HG03135 (cell line): ENCODE data around the gene RABGAP1.

ENCODE experiments used
- ATAC-seq: cut with Tn5 transposase; IDR thresholded peaks from one replicate; pipeline ENCODE4 v1.9.1; 2021; ENCODE audit warnings: mild to moderate bottlenecking, moderate library complexity; ENCODE audit not compliant: unreplicated experiment

The RABGAP1 gene

DNA sequence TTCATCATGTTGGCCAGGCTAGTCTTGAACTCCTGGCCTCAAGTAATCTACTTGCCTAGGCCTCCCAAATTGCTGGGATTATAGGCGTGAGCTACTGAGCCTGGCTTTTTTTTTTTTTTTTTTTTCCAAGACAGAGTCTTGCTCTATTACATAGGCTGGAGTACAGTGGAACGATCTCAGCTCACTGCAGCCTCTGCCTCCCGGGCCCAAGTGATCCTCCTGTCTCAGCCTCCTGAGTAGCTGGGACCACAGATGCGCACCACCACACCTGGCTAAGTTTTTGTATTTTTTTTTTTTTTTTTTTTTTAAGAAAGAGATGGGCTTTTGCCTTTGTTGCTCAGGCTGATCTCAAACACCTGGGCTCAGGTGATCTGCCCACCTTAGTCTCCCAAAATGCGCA, 66.4 kb downstream of the RABGAP1 start:
- no peak for ATAC-seq

DNA sequence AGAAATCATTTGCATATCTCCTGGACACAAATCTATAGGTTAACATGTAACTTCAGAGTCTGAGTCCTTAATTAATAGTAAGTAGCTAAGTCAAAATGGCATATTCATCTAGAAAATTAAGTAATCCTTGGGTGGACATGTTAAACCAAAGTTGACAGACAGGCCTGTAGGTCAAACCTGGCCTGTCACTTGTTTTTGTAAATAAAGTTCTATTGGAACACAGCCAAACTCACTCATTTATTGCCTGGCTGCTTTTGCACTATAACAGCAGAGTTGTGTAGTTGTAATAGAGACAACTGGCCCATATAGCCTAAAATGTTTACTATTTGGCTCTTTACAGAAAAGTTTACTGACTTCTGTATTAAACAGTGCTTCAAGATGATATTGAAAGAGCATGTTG, 68.1 kb downstream of the RABGAP1 start:
- no peak for ATAC-seq

DNA sequence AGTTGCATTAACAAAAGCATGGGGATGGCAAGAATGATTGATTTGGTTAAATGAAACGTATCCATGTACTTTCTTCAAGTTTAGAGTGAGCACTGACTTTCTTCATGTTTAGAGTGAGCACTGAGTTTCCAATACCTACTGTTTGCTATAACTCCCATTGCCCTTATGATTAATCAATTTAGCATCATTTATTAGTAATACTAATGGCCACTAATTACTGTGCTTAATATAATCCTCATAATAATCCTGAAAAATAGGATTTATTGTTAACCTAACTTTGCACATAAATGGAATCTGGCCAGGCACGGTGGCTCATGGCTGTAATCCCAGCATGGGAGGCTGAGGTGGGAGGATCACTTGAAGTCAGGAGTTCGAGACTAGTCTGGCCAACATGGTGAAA, 70.6 kb downstream of the RABGAP1 start:
- no peak for ATAC-seq

DNA sequence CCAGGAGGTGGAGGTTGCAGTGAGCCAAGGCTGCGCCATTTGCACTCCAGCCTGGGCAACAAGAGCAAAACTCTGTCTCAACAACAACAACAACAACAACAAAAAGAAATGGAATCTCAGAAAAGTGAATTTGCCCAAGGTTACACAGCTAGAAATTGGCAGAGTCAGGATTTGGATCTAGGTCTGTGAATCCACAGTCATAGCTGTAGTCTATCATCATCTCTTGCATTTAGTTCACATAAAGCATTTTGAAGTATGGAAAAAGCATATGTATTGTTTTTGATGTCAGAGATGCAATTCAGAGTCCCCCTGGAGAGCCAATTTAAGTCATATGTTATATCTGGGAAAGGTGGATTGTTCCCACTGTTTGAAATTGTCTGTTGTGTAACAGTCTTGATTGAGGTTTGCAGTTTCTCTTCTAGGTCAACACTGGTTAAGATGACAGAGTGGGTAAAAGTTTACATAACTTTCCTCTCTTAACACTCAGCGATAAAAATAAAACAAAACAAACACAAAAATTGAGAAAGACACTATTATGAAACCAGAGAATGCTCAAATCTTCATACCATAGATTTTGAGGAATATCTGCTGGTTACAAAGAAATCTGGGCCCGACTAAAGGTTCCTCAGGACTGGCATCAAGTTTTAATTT, 71.2 kb downstream of the RABGAP1 start:
- no peak for ATAC-seq

DNA sequence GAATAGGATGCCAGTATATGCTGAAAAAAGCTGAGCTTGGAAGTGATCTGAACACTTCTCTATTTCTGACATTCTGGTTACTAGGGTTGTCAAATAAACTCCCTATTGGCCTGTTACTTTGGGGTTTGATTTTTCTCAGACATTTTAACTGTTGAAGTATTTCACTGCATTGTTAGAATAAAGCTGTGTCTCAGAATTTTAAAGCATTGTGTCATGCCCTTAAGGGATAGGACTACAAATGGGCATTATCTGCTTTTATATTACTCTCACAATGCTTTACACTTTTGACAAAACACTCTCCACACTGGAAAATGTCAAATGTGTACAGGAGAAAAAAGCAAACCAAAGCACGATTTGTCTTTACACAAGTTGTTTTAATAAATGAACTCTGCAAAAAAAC, 75.8 kb downstream of the RABGAP1 start:
- no peak for ATAC-seq

DNA sequence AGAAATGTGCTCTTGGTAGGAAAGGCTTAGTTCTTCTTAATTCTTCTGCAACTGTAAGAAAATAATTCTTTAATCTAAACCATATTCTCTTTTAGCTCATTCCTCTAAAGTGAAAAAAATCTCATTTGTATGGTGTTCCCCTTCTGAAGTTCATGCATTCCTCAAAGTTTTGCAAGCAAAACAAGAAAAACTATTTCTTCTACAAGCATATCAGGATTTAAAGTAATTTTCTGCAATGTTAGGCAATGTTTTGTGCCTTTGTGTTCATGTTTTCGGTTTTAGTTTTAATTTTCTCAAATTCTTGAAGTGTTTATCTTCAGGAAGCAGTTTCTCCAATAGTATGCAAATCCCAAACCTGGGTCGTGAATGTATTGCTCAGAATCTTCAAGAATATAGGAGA, 80.0 kb downstream of the RABGAP1 start:
- no peak for ATAC-seq

DNA sequence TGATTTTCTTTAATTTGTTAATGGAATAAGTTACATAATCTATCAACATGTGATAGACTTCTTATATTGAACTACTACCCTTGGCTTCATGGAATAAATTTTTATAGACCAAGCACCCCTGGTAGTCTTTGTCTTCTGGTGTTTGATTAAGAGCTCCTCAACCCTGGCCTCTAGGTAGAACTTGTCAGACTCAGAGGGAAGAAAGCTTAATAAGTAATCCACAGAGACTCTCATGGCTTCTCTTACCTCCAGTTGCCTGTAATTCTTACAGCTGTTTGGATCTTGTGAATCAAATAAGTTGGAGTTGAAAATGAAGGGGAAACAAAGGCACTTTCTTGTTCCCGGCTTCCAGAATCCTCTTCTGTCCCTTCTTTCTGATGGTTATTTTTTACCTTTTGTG, 85.6 kb downstream of the RABGAP1 start:
- ATAC-seq = no peak

DNA sequence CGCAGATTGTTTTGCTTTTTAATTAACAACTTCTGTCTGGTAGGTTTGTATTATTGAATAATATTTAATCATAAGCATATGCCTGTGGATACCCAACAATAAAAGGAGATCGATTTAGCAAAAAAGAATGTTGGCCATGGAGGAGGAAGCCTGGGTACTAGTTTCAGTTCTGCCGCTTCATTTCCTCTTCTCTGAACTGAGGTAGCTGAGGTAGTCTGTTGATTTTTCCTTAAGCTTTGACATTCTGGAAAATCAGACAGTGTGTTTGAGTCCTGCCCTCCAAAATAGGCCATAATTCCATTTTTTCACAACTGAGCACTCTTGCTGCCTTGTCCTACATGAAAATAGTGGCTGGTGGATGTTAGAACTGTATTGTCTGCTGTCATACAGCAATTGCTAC, 86.7 kb downstream of the RABGAP1 start:
- no peak for ATAC-seq

DNA sequence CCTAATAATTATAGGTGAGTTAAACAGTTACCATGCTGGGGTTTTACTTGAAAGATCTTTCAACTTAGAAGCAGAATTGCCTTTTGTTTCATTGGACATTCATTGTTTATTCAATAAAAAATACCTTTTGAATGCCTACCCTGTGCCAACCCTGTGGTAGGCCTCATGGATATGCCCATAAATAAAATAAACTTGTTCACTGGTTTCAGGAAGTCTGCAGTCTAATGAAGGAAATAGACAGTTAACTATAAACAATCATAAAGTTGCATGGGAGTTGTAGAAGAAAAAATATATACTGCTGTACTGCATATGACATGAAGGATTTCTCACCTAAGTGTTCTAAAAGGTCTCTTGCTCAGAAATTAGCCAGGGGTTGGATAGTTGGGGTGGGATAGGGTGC, 87.3 kb downstream of the RABGAP1 start:
- no peak for ATAC-seq

DNA sequence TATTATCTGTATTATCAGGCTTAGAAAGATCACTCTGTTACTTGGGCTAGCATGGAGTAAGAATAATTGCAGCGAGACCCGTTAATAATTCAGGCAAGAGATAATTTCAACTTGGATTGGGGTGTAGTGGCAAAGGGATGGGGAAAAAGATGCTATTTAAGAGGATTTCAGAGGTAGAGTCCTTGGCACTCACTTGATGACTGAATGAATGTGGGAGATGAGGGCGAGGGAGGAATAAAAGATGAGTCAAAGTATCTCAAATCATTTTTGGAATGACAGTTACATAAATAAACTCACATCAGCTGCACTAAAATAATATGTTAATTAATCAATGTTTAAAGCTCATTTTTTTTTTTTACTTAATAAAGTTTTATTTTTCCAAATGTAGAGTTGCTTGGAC, 88.2 kb downstream of the RABGAP1 start:
- ATAC-seq = no peak

DNA sequence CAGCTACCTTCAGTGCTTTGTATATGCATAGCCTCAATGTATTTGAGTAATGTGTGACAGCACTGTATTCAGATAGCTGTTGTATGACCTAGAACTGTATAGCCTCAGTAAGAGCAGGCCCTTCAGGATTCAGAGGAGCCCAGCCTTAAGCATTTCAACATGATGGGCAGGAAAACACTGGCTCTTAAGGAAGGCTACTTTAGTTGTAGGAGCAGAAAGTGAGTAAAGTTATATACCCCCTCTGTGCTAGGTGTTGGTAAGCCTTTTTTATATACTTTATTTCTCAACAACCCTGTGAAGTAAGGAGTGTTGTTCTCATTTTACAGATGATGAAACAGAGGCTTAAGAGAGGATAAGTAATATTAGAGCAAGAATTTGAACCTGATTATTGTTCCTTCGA, 91.1 kb downstream of the RABGAP1 start:
- ATAC-seq = no peak

DNA sequence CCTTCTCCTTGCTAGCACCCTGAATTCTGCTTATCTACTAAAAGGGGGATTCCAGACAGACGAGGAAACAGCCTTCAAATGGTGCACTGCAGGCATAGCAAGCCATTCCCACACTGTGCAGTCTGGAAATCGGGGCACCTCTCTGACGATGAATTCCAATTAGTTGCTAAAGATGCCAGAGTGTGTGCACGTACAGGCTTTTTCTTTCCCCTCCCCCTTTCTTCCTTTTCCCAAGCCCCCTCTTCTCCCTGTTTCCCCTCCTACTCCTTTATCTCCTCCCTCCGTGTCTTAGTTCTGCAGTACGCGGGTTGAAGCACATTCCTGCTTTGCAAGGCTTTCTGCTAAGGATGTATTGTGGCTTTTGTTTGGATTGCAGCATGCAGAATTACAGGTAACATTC, 92.5 kb downstream of the RABGAP1 start, which contains the start of gene GPR21:
TSS of gene GPR21 (plus strand) at position 316 of the 400 bp plus-strand sequence. CDS start 900 bp downstream, outside the sequence.
- ATAC-seq = no peak

DNA sequence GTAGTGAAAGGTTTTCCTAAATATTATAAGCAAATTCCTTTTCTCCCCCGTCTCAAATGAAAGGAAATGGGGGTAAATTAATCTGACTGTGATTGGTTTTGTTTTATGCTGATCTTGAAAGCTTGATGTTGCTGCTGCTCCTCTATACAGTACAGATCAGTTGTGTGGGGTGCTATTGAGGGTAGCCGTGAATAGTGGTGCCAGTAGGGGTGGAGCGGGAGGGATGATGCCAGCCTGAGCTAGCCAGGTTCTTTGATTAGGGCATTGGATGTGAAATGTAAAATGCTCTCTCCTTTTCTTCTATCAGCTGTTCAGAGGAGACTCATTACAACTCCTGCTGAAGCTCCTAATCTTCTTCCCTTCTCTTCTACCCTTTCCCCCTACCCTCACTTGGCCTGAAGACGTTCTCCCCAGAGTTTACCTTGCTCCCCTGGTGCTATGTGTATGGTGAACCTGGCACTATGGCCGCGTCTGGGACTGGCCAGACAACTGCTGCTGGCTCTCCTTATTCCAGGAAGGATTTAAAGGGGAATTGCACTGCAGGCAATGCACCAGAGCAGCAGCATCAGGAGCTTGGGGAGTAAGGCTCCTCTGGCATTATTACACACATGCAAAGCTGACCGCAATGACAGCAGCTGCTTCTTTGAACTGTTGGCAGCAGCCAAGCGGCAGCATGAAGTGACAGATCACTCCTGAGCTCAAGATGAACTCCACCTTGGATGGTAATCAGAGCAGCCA, 93.2 kb downstream of the RABGAP1 start:
- ATAC-seq = no peak

DNA sequence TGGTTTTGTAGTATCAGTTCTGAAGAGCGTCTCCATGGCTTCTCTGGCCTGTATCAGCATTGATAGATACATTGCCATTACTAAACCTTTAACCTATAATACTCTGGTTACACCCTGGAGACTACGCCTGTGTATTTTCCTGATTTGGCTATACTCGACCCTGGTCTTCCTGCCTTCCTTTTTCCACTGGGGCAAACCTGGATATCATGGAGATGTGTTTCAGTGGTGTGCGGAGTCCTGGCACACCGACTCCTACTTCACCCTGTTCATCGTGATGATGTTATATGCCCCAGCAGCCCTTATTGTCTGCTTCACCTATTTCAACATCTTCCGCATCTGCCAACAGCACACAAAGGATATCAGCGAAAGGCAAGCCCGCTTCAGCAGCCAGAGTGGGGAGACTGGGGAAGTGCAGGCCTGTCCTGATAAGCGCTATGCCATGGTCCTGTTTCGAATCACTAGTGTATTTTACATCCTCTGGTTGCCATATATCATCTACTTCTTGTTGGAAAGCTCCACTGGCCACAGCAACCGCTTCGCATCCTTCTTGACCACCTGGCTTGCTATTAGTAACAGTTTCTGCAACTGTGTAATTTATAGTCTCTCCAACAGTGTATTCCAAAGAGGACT, 94.2 kb downstream of the RABGAP1 start:
- no peak for ATAC-seq

DNA sequence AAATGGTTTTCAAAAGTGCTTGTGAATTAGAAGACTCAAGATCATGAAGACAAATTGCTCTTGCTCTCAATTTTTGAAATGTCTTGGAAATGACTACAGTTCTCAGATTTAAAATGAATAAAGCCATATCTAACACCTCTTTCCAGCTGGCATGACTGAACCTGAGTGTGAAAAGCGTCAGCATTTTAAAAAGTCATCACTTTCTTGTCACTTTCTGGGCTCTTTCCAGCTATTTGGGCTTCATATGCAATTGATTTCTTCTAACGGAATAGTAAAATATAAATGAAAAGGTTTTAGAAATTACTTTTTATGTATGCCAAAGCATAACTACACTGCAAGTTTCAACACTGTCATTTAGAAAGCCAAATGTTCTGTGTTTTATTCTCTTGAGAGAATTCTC, 95.0 kb downstream of the RABGAP1 start:
- ATAC-seq = no peak

DNA sequence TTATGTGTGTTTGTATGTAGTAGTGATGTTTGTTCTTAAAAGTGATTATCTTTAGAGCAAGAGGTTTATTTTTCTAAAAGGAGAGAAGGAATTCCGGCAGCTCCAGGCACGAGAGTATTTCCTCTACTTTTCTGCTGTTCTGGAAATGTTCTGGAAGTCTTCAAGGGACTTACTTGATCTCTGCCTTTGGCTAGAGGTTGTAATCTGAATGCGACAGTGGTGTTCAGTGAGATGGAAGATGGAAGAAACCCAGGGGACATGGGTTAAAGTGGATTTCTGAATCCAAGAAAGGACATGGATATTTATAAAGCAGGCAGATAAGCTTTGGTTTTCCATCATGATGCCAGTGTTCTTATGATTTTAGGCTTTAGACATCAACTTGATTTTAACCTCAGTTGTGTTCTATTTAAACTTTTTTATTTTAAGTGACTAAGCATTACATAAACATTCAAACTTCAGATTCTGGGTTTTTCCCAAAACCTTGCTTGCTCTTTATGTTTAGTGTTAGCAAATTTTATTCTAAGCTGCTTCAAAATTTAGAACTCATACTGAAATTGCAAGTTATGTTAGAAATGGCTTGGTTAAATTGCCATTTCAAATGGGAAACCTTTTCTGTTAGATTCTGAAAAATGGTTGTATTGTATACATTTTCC, 96.2 kb downstream of the RABGAP1 start:
- ATAC-seq = no peak

DNA sequence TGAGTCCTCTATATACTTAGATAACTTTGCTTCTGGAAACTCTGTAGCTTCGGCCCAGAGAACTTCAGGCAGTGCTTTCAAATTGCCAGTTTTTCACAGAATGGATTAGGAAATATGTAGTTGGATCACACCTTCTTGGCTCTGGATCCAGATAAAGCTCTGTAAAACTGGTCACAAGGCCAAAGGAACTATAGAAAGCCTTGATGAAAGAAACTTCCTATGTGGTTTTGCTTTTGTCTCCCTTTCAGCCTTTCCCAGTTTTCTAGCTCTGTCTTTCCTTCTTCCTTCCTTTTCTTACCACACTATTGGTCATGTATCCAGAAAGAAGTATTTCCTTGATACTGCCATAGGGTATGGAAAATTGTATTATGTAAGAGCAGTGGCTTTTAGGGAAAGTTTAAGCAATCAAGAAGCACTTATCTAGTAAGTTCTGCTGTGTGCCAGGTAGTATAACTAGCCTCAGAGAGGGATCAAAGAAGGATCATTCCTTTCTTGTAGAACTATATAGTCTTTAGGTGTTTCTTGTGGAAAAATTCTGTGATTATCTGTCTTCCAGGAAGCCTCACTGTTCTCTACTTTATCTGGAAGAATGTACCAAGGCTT, 98.9 kb downstream of the RABGAP1 start:
- no peak for ATAC-seq

DNA sequence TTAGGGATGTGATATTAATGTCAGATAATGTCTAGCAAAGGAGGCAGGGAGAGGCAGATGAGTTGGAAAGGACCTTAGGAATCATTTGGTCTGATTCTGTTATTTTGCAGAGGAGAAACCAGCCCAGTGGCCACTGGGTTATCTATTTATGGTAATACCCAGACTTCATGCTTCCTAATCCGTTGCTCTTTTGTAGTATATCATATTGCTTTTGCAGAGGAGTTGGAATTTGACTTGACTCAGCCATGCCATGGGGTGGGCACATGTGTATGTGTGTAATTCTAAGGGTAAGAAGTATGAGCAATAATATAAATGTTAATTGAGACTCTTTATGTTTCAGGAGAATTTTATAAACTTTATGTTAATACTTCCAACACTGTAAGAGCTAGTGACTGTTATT, 100.0 kb downstream of the RABGAP1 start:
- ATAC-seq = no peak

DNA sequence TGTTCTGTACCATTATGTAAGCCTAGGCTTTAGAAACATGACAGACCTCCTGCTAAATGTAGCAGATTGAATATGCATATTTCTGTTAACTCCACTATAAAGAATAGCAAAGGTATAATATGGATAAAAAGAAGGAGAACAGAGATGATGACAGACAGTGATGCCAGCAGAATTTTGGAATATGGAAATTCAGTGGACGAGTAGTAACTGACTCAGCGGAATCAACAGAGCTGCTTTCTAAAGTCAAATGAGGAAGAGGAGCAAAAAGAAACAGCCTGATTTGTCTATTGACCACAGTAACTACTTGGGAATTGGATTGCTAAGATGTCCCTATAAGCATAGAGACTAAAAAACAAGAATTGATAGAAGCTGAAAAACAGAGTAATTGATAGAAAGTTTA, 100.7 kb downstream of the RABGAP1 start:
- no peak for ATAC-seq

DNA sequence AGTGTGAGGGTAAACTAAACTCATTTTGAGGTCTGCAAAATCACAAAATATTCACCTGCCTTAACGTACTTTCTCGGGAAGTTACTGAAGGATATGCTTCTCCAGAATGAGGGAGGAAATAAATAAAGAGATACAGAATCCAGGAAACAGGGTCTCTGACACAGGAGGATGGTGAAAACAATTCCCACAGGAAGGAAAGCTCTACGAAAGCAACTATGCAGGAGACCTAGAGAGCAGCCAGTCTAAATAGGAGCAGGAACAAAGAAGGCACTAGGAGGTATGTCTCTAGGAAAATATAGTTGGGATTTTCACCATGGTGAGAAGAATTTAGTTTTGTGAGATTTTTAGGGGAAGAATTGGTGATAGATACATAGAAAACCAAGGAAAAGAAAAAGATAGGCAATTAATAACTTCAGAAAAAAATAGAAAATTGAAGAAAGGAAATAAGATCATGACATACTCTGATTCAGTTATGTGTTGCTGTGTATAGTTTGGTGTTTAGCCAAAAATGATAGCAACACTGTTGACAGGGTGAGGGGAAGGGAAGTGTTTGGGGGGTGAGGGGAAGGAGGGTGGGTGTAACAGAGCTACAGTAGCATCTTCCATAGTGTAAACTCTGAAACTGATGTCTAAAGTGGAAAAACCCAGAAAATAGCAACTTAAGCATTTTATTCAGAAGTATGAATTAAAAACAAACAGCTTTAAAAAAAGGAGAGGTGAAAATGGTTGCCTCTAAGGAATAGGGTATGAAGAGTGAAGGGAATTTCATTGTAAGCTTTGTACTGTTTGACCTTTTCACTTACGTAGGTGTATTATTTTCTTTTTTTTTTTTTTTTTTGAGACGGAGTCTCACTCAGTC, 102.5 kb downstream of the RABGAP1 start:
- ATAC-seq = no peak
